Activated CD8-positive, alpha-beta T cell treated with anti-CD3 and anti-CD28 coated beads for 36 hours (primary cell): Measurements from ENCODE around the gene NIN. TPM values are rescaled to one million over a fixed set of nuclear protein-coding genes. Genes with fewer than 3 reads are reported as not detected.
A peak's percentile ranks its signal among the peaks of the same experiment; 100 is the strongest.

Experiments
- ATAC-seq: fragments of 200-7000 bp; cut with Tn5 transposase; one replicate; pipeline ENCODE4 v1.10.0; 2021; ENCODE audit warnings: mild to moderate bottlenecking, moderate library complexity
- CTCF ChIA-PET: fragments of 350-600 bp; sonication (Branson Sonifier 250); formaldehyde crosslinking; loops from one replicate; lab custom pipeline; 2021; ENCODE audit warnings: antibody characterized with exemption; lab: Charles Lee
- POLR2A ChIA-PET: fragments of 350-600 bp; sonication (Branson Sonifier 250); formaldehyde crosslinking; loops from one replicate; lab custom pipeline; 2021; ENCODE audit warnings: antibody characterized with exemption; lab: Charles Lee
- DNase-seq: peaks from one replicate; pipeline ENCODE4 v3.0.0-alpha.2; 2020
- H3K27ac Mint-ChIP-seq: one replicate; pipeline ENCODE4 v1.8.0; 2021; ENCODE audit warnings: mild to moderate bottlenecking, mixed read lengths
- H3K27me3 Mint-ChIP-seq: one replicate; pipeline ENCODE4 v1.8.0; 2021; ENCODE audit warnings: mixed read lengths
- H3K36me3 Mint-ChIP-seq: one replicate; pipeline ENCODE4 v1.8.0; 2021; ENCODE audit warnings: low read depth, mixed read lengths
- H3K4me1 Mint-ChIP-seq: one replicate; pipeline ENCODE4 v1.8.0; 2021; ENCODE audit warnings: low read depth, mixed read lengths
- H3K4me3 Mint-ChIP-seq: one replicate; pipeline ENCODE4 v1.8.0; 2021; ENCODE audit warnings: mild to moderate bottlenecking, moderate library complexity, mixed read lengths
- H3K9me3 Mint-ChIP-seq: one replicate; pipeline ENCODE4 v1.8.0; 2021; ENCODE audit warnings: mixed read lengths
- CTCF ChIP-seq: fragments of 200-600 bp; IDR thresholded peaks from one replicate; pipeline ENCODE4 v1.8.0; 2022; ENCODE audit warnings: antibody characterized with exemption, mild to moderate bottlenecking
- intact Hi-C: fragments of 100-400 bp; cut with micrococcal nuclease; formaldehyde crosslinking; loops from one replicate; pipeline ENCODE4 v1.10.0; 2022
- total RNA-seq, 2 experiments: library from RNA; stranded (reverse); gene quantifications; one replicate each; pipeline ENCODE4 v1.2.3, GENCODE V29; 2021

Gene NIN
- total RNA-seq, 2 experiments from 2014 or later: 71.9 to 72.8 TPM

GRCh38 chr14:50836515-50836914 lies 5.6 kb upstream of the NIN start:
- Mint-ChIP-seq H3K36me3 (no peaks in the 10 kb centered on the region), H3K27me3 (peaks cover 1% of the 10 kb centered on the region), H3K4me1 (peaks cover 57% of the 10 kb centered on the region), H3K27ac (no peak overlapping the region), H3K4me3 (no peak overlapping the region), H3K9me3 (no peaks in the 10 kb centered on the region)
- ATAC-seq (no peak), DNase-seq (no peak)
- intact Hi-C loops: no loop called here
- no peak for TF ChIP-seq CTCF
- ChIA-PET CTCF (interaction anchor here (14.9 kb wide), 1 partner anchor 24 kb away, joined by 114 read pairs; no protein-coding TSS in a partner anchor), POLR2A (no interaction called here)

- peaks cover 58% of the 10 kb centered on the region for H3K4me1 Mint-ChIP-seq
- peak overlapping the region; percentile 72 for H3K27ac Mint-ChIP-seq
- POLR2A ChIA-PET: no interaction called here
- no peaks in the 10 kb centered on the region for H3K27me3 Mint-ChIP-seq
- ATAC-seq (no peak), DNase-seq (peak; percentile 34)
- no peak for TF ChIP-seq CTCF
- H3K4me3 Mint-ChIP-seq: peak overlapping the region; percentile 2
- intact Hi-C loops: no loop called here
- no peaks in the 10 kb centered on the region for H3K9me3 Mint-ChIP-seq
- CTCF ChIA-PET: interaction anchor here (0.6 to 14.9 kb wide), 3 partner anchors 12 to 26 kb away, joined by 4 to 114 read pairs (median 4); no protein-coding TSS in a partner anchor
- H3K36me3 Mint-ChIP-seq: no peaks in the 10 kb centered on the region
Measured at GRCh38 chr14:50835280-50835679, 4.3 kb upstream of the NIN start.

GRCh38 chr14:50834802-50835276 lies 3.9 kb upstream of the NIN start:
- DNase-seq: no peak
- ATAC-seq: no peak
- intact Hi-C loops: no loop called here
- Mint-ChIP-seq H3K27me3 (no peaks in the 10 kb centered on the region), H3K27ac (peak overlapping the region; percentile 72), H3K36me3 (no peaks in the 10 kb centered on the region), H3K4me1 (peaks cover 56% of the 10 kb centered on the region), H3K9me3 (no peaks in the 10 kb centered on the region), H3K4me3 (no peak overlapping the region)
- no peak for TF ChIP-seq CTCF
- ChIA-PET POLR2A (no interaction called here), CTCF (interaction anchor here (0.6 to 14.9 kb wide), 3 partner anchors 11 to 26 kb away, joined by 4 to 114 read pairs (median 4); no protein-coding TSS in a partner anchor)

GRCh38 chr14:50832935-50833630 lies 2.1 kb upstream of the NIN start:
- CTCF ChIA-PET: interaction anchor here (1.6 to 14.9 kb wide), 2 partner anchors 28 to 47 kb away, joined by 4 to 114 read pairs; no protein-coding TSS in a partner anchor
- no peak for TF ChIP-seq CTCF
- H3K4me1 Mint-ChIP-seq: peaks cover 48% of the 10 kb centered on the region
- intact Hi-C loops: no loop called here
- no peaks in the 10 kb centered on the region for H3K9me3 Mint-ChIP-seq
- ATAC-seq: no peak
- POLR2A ChIA-PET: interaction anchor here (5.6 kb wide), 1 partner anchor 12 kb away, joined by 39 read pairs; no protein-coding TSS in a partner anchor
- no peak overlapping the region for H3K4me3 Mint-ChIP-seq
- no peak for DNase-seq
- H3K27ac Mint-ChIP-seq: no peak overlapping the region
- no peaks in the 10 kb centered on the region for H3K27me3 Mint-ChIP-seq
- peaks cover 9% of the 10 kb centered on the region for H3K36me3 Mint-ChIP-seq

- peak overlapping the region; percentile 93 for H3K27ac Mint-ChIP-seq
- DNase-seq: no peak
- H3K9me3 Mint-ChIP-seq: no peaks in the 10 kb centered on the region
- TF ChIP-seq CTCF: no peak
- H3K36me3 Mint-ChIP-seq: peaks cover 15% of the 10 kb centered on the region
- ChIA-PET CTCF (interaction anchor here (1.6 to 14.9 kb wide), 2 partner anchors 29 to 46 kb away, joined by 4 to 114 read pairs; no protein-coding TSS in a partner anchor), POLR2A (interaction anchor here (0.9 to 5.6 kb wide), 7 partner anchors 10 to 55 kb away, joined by 3 to 39 read pairs (median 5); no protein-coding TSS in a partner anchor)
- intact Hi-C loops: no loop called here
- ATAC-seq: no peak
- H3K27me3 Mint-ChIP-seq: no peaks in the 10 kb centered on the region
- peaks cover 48% of the 10 kb centered on the region for H3K4me1 Mint-ChIP-seq
- H3K4me3 Mint-ChIP-seq: peak overlapping the region; percentile 87
Measured at GRCh38 chr14:50831726-50832168, 785 bp upstream of the NIN start.
